PC-9 (cell line): Measurements from ENCODE around the gene CEP126. TPM values are rescaled to one million over a fixed set of nuclear protein-coding genes. Genes with fewer than 3 reads are reported as not detected.

ENCODE experiments used
- BruUV-seq: library from RNA; stranded (reverse); fragments of 400-500 nt; replicated peaks from 2 replicates; lab custom pipeline; 2021; lab: Mats Ljungman, UMichigan
- CTCF ChIA-PET: fragments of 300-600 bp; sonication (Branson Sonifier 250); formaldehyde crosslinking; loops from one replicate; lab custom pipeline; 2022; ENCODE audit warnings: antibody characterized with exemption; lab: Charles Lee
- POLR2A ChIA-PET: fragments of 300-600 bp; sonication (Branson Sonifier 250); formaldehyde crosslinking; loops from one replicate; lab custom pipeline; 2022; ENCODE audit warnings: antibody characterized with exemption; ENCODE audit not compliant: unreplicated experiment; lab: Charles Lee
- DNase-seq, 2 experiments: peaks; one replicate each; pipeline versions ENCODE4 v3.0.0 to v3.0.0-alpha.2; 2015 to 2022; ENCODE audit warnings: mixed read lengths in 1 of 2
- H2AFZ ChIP-seq: fragments of 200-600 bp; sonication (generic); 2 replicates; pipeline ENCODE4 v1.8.1; 2017; ENCODE audit warnings: antibody characterized with exemption
- H3F3A ChIP-seq: fragments of 200-600 bp; sonication (generic); 2 replicates; pipeline ENCODE4 v1.8.1; 2017; ENCODE audit warnings: antibody characterized with exemption, mild to moderate bottlenecking, low read depth; ENCODE audit not compliant: insufficient read depth
- H3K27ac ChIP-seq: fragments of 200-600 bp; sonication (generic); 2 replicates; pipeline ENCODE4 v1.6.1; 2016; ENCODE audit warnings: mixed run types
- H3K27me3 ChIP-seq: fragments of 200-600 bp; sonication (generic); 2 replicates; pipeline ENCODE4 v1.6.1; 2016; ENCODE audit warnings: low read depth, mixed run types; ENCODE audit not compliant: insufficient read depth
- H3K36me3 ChIP-seq: fragments of 200-600 bp; sonication (generic); 2 replicates; pipeline ENCODE4 v1.6.1; 2016; ENCODE audit warnings: low read depth, mixed run types
- H3K4me1 ChIP-seq: fragments of 200-600 bp; sonication (generic); replicated peaks from 2 replicates; pipeline ENCODE4 v1.6.1; 2016; ENCODE audit warnings: mixed run types; ENCODE audit not compliant: insufficient read depth
- H3K4me2 ChIP-seq: fragments of 200-600 bp; sonication (generic); 2 replicates; pipeline ENCODE4 v1.6.1; 2017; ENCODE audit warnings: mixed run types
- H3K4me3 ChIP-seq: fragments of 200-600 bp; sonication (generic); 2 replicates; pipeline ENCODE4 v1.6.1; 2016; ENCODE audit warnings: mixed run types
- H3K79me2 ChIP-seq: fragments of 200-600 bp; sonication (generic); 2 replicates; pipeline ENCODE4 v1.6.1; 2017; ENCODE audit warnings: low read depth, mixed run types
- H3K9me2 ChIP-seq: fragments of 200-600 bp; sonication (generic); 2 replicates; pipeline ENCODE4 v1.8.1; 2017; ENCODE audit warnings: mild to moderate bottlenecking; ENCODE audit not compliant: insufficient read depth
- H3K9me3 ChIP-seq: fragments of 200-600 bp; sonication (generic); 2 replicates; pipeline ENCODE4 v1.8.1; 2016; ENCODE audit warnings: low read depth; ENCODE audit not compliant: insufficient read depth
- H4K20me1 ChIP-seq: fragments of 200-600 bp; sonication (generic); 2 replicates; pipeline ENCODE4 v1.8.1; 2017; ENCODE audit not compliant: insufficient read depth
- CTCF ChIP-seq: fragments of 200-600 bp; sonication (generic); conservative IDR thresholded peaks from 2 replicates; pipeline ENCODE4 v1.6.1; 2017; ENCODE audit warnings: mixed run types, antibody characterized with exemption, mild to moderate bottlenecking, moderate library complexity
- EZH2 ChIP-seq: fragments of 200-600 bp; sonication (generic); IDR thresholded peaks from 2 replicates; pipeline ENCODE4 v1.8.0; 2017; ENCODE audit warnings: antibody characterized with exemption, low read depth
- intact Hi-C: fragments of 100-400 bp; cut with micrococcal nuclease; formaldehyde crosslinking; loops from one replicate; pipeline ENCODE4 v1.10.0; 2022; ENCODE audit not compliant: unreplicated experiment
- total RNA-seq: library from RNA; stranded (reverse); gene quantifications from 2 replicates; pipeline ENCODE4 v1.2.3, GENCODE V29; 2021

Gene CEP126
- total RNA-seq, 1 experiment from 2014 or later: 6.0 TPM

GRCh38 chr11:101912823-101913284 is 2.0 kb upstream of the CEP126 start:
- TF ChIP-seq CTCF: no peak
- no peak for TF ChIP-seq EZH2
- 0 out of 2 replicates have a peak overlapping the region, but pooled peaks have one; percentile 3 for H3K4me2 ChIP-seq
- H3K27ac ChIP-seq: no peak overlapping the region
- peak in 1 of 2 experiments; percentile 65 for DNase-seq
- H2AFZ ChIP-seq: peak overlapping the region; percentile 31
- no peaks in the 10 kb centered on the region for H3K9me3 ChIP-seq
- H3K4me3 ChIP-seq: no peak overlapping the region
- ChIA-PET POLR2A (no interaction called here), CTCF (interaction anchor here (0.6 kb wide), 3 partner anchors 61 to 633 kb away, joined by 3 to 6 read pairs (median 3); no protein-coding TSS in a partner anchor)
- H3K9me2 ChIP-seq: no peaks in the 10 kb centered on the region
- H3K27me3 ChIP-seq: no peaks in the 10 kb centered on the region
- H4K20me1 ChIP-seq: no peaks in the 10 kb centered on the region
- H3K36me3 ChIP-seq: no peaks in the 10 kb centered on the region
- peaks cover 21% of the 10 kb centered on the region; the same call in 1 of the 2 replicates for H3F3A ChIP-seq
- BruUV-seq: no TSS peak
- intact Hi-C loops: no loop called here
- peaks cover 28% of the 10 kb centered on the region for H3K4me1 ChIP-seq
- H3K79me2 ChIP-seq: 0 out of 2 replicates have a peak, but pooled peaks cover 4% of the 10 kb centered on the region

DNA sequence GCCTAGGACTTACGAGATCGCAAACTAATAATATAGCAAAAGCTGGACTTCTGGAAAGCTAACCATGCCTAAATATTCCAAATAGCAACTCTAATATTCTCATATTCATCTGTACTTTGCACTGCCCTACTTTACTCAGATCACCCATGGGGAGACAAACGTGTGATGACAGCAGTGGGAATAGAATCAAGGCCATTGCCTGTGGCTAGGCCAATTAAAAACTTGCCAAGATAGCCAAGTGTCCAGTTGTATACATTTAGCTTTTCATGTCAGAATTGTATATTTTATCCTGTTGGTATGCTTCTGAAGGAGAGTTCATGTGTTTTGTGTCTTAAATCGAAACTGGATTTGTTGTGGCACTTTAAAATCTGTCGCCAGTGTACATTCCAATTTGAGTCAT is 1.2 kb upstream of the CEP126 start:
- H3K4me2 ChIP-seq: no peak overlapping the region
- H3K4me1 ChIP-seq: peaks cover 28% of the 10 kb centered on the region
- BruUV-seq: no TSS peak
- H3K9me3 ChIP-seq: no peaks in the 10 kb centered on the region
- H3K36me3 ChIP-seq: no peaks in the 10 kb centered on the region
- H3F3A ChIP-seq: peaks cover 21% of the 10 kb centered on the region; the same call in 1 of the 2 replicates
- DNase-seq: peak in 1 of 2 experiments; percentile 5
- intact Hi-C loops: loop anchor here (2.0 kb wide), 1 partner anchor 199 kb away; no protein-coding TSS in a partner anchor
- no peaks in the 10 kb centered on the region for H3K27me3 ChIP-seq
- H3K4me3 ChIP-seq: no peak overlapping the region
- H3K27ac ChIP-seq: no peak overlapping the region
- no peaks in the 10 kb centered on the region for H4K20me1 ChIP-seq
- POLR2A ChIA-PET: no interaction called here
- no peak for TF ChIP-seq CTCF
- no peak for TF ChIP-seq EZH2
- no peak overlapping the region for H2AFZ ChIP-seq
- CTCF ChIA-PET: interaction anchor here (0.6 kb wide), 2 partner anchors 62 to 632 kb away, joined by 3 read pairs; no protein-coding TSS in a partner anchor
- 0 out of 2 replicates have a peak, but pooled peaks cover 4% of the 10 kb centered on the region for H3K79me2 ChIP-seq
- no peaks in the 10 kb centered on the region for H3K9me2 ChIP-seq

- TF ChIP-seq CTCF: no peak
- no peak for TF ChIP-seq EZH2
- Histone ChIP-seq H3F3A (peaks cover 21% of the 10 kb centered on the region; the same call in 1 of the 2 replicates), H3K36me3 (no peaks in the 10 kb centered on the region), H3K79me2 (0 out of 2 replicates have a peak, but pooled peaks cover 4% of the 10 kb centered on the region), H3K9me3 (no peaks in the 10 kb centered on the region), H3K4me1 (peaks cover 28% of the 10 kb centered on the region), H2AFZ (peak overlapping the region; percentile 89), H3K27ac (no peak overlapping the region), H3K9me2 (no peaks in the 10 kb centered on the region), H3K27me3 (no peaks in the 10 kb centered on the region), H3K4me3 (peak overlapping the region; percentile 69), H3K4me2 (peak overlapping the region; percentile 82), H4K20me1 (no peaks in the 10 kb centered on the region)
- no TSS peak for BruUV-seq
- DNase-seq: peak in 1 of 2 experiments; percentile 36
- intact Hi-C loops: loop anchor here (2.0 kb wide), 1 partner anchor 198 kb away; no protein-coding TSS in a partner anchor
- ChIA-PET CTCF (interaction anchor here (0.5 to 1.2 kb wide), 4 partner anchors 87 to 230 kb away, joined by 3 to 5 read pairs (median 4); no protein-coding TSS in a partner anchor), POLR2A (interaction anchor here (0.6 to 0.7 kb wide), 5 partner anchors 225 to 1611 kb away, joined by 3 to 17 read pairs (median 3); no protein-coding TSS in a partner anchor)
Observed at GRCh38 chr11:101914341-101914737, 471 bp upstream of the CEP126 start.
